ENCODE data around the gene MRGPRX2.

DNA sequence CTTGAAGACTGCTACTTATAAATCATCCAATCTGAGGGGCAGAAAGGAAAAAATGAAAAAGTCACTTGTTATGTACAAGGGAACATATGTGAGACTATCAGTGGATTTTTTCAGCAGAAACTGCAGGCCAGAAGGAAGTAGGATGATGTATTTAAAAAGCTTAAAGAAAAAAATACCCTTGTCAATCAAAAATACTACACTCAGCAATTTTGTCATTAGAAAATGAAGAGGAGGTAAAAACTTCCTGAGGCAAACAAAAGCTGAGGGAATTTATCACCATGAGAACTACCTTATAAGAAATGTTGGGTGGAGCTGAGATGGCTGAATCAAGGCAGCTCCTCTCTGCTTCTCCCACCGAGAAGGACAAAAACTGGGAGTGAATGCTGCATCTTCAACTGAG lies 21.1 kb downstream of the MRGPRX2 start:
- TF ChIP-seq, protein P1, sequence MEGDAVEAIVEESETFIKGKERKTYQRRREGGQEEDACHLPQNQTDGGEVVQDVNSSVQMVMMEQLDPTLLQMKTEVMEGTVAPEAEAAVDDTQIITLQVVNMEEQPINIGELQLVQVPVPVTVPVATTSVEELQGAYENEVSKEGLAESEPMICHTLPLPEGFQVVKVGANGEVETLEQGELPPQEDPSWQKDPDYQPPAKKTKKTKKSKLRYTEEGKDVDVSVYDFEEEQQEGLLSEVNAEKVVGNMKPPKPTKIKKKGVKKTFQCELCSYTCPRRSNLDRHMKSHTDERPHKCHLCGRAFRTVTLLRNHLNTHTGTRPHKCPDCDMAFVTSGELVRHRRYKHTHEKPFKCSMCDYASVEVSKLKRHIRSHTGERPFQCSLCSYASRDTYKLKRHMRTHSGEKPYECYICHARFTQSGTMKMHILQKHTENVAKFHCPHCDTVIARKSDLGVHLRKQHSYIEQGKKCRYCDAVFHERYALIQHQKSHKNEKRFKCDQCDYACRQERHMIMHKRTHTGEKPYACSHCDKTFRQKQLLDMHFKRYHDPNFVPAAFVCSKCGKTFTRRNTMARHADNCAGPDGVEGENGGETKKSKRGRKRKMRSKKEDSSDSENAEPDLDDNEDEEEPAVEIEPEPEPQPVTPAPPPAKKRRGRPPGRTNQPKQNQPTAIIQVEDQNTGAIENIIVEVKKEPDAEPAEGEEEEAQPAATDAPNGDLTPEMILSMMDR (IDR thresholded peaks at IDR 0.05 in 2 of 3, conservative IDR thresholded peaks at IDR 0.05 in 1 of 3; ENCODE audit: insufficient read depth in 2 of 3, low read depth in 1 of 3, low read length in 3 of 3) = no peak
- TF ChIP-seq POLR2A (conservative IDR thresholded peaks at IDR 0.05) (no peak), TRIM28 (IDR thresholded peaks at IDR 0.05) (no peak), NFATC3 (IDR thresholded peaks at IDR 0.05) (no peak), JUN (IDR thresholded peaks at IDR 0.05; ENCODE audit: borderline replicate concordance, low read depth, low read length) (no peak), JUN (CRISPR knock-in tag; IDR thresholded peaks at IDR 0.05; ENCODE audit: borderline replicate concordance) (no peak)
- TF ChIP-seq, protein P2, sequence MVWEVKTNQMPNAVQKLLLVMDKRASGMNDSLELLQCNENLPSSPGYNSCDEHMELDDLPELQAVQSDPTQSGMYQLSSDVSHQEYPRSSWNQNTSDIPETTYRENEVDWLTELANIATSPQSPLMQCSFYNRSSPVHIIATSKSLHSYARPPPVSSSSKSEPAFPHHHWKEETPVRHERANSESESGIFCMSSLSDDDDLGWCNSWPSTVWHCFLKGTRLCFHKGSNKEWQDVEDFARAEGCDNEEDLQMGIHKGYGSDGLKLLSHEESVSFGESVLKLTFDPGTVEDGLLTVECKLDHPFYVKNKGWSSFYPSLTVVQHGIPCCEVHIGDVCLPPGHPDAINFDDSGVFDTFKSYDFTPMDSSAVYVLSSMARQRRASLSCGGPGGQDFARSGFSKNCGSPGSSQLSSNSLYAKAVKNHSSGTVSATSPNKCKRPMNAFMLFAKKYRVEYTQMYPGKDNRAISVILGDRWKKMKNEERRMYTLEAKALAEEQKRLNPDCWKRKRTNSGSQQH (CRISPR knock-in tag; IDR thresholded peaks at IDR 0.05) = no peak
- TF ChIP-seq, protein P3, sequence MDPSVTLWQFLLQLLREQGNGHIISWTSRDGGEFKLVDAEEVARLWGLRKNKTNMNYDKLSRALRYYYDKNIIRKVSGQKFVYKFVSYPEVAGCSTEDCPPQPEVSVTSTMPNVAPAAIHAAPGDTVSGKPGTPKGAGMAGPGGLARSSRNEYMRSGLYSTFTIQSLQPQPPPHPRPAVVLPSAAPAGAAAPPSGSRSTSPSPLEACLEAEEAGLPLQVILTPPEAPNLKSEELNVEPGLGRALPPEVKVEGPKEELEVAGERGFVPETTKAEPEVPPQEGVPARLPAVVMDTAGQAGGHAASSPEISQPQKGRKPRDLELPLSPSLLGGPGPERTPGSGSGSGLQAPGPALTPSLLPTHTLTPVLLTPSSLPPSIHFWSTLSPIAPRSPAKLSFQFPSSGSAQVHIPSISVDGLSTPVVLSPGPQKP (CRISPR knock-in tag; IDR thresholded peaks at IDR 0.05) = no peak
- TF ChIP-seq, protein P4, sequence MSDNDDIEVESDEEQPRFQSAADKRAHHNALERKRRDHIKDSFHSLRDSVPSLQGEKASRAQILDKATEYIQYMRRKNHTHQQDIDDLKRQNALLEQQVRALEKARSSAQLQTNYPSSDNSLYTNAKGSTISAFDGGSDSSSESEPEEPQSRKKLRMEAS (CRISPR knock-in tag; IDR thresholded peaks at IDR 0.05) = no peak
